Sigmoid colon (tissue), 7 donors: ENCODE data around the gene PRELID2. TPM values are rescaled to one million over a fixed set of nuclear protein-coding genes. Genes with fewer than 3 reads are reported as not detected.

Experiments
- DNase-seq: peaks from one replicate; pipeline ENCODE4 v3.0.0-alpha.2; 2019
- H3K27ac ChIP-seq, 4 donors: fragments of 200-600 bp; sonication (generic); one replicate each; pipeline ENCODE4 v1.5.1; 2016 to 2019; ENCODE audit warnings: mild to moderate bottlenecking in 1 of 4
- H3K27me3 ChIP-seq, 3 donors: fragments of 200-600 bp; sonication (generic); one replicate each; pipeline ENCODE4 v1.5.1; 2019; ENCODE audit warnings: mild to moderate bottlenecking in 1 of 3
- H3K36me3 ChIP-seq, 4 donors: fragments of 200-600 bp; sonication (generic); one replicate each; pipeline ENCODE4 v1.5.1; 2016 to 2019
- H3K4me1 ChIP-seq, 4 donors: fragments of 200-600 bp; sonication (generic); one replicate each; pipeline ENCODE4 v1.5.1; 2017 to 2019
- H3K4me3 ChIP-seq, 4 donors: fragments of 200-600 bp; sonication (generic); one replicate each; pipeline ENCODE4 v1.5.1; 2017 to 2019; ENCODE audit warnings: mild to moderate bottlenecking in 2 of 4, moderate library complexity in 1 of 4
- H3K9me3 ChIP-seq, 4 donors: fragments of 200-600 bp in 3 of 4; sonication (generic) in 3 of 4; one replicate each; pipeline versions ENCODE4 v1.5.1 to v1.6.1; 2013 to 2019
- CTCF ChIP-seq, 4 experiments: fragments of 450-650 bp in 3 of 4; fragments of 200-600 bp in 1 of 4; IDR thresholded peaks; one replicate each; pipeline ENCODE4 v1.5.1; 2016 to 2019; ENCODE audit warnings: antibody characterized with exemption in 4 of 4, mild to moderate bottlenecking in 3 of 4, moderate library complexity in 2 of 4
- EP300 ChIP-seq, 4 donors: sonication (generic); formaldehyde crosslinking; IDR thresholded peaks; one replicate each; pipeline ENCODE4 v1.6.1; 2017; ENCODE audit warnings: antibody characterized with exemption in 4 of 4
- POLR2A ChIP-seq, 2 donors: fragments of 450-650 bp; IDR thresholded peaks; one replicate each; pipeline ENCODE4 v1.6.1; 2016; ENCODE audit warnings: antibody characterized with exemption in 2 of 2, mild to moderate bottlenecking in 2 of 2, moderate library complexity in 2 of 2
- POLR2AphosphoS5 ChIP-seq, 4 donors: sonication (generic); formaldehyde crosslinking; IDR thresholded peaks; one replicate each; pipeline ENCODE4 v1.6.1; 2017; ENCODE audit warnings: antibody characterized with exemption in 4 of 4
- WGBS, 2 donors: extraction: QIAGEN DNeasy Blood & Tissue Kit; methylation state at CpG; one replicate each; pipeline ENCODE4 v1.1.7; 2013; 5-methylcytosine and 5-hydroxymethylcytosine counted together
- intact Hi-C: fragments of 100-400 bp; cut with DNase I; formaldehyde crosslinking; loops from one replicate; pipeline ENCODE4 v1.15.1; 2023
- polyA plus RNA-seq, 3 donors: library from polyadenylated mRNA; stranded (reverse); fragments of 200-250 nt; gene quantifications; one replicate each; pipeline ENCODE4 v1.2.3, GENCODE V29; 2013
- total RNA-seq, 4 donors: library from RNA; depleted of rRNA; stranded (reverse); fragments of >200 nt; gene quantifications; one replicate each; pipeline ENCODE4 v1.1.0, GENCODE V29; 2016
- donor health status: healthy with polysubstance abuse.
- donor health status: Bipolar disorder and iron deficiency.
- donor health status: healthy.

The PRELID2 gene
- total and polyA plus RNA-seq, 7 donors = 7.1 to 62.5 (median 19.9) TPM

DNA sequence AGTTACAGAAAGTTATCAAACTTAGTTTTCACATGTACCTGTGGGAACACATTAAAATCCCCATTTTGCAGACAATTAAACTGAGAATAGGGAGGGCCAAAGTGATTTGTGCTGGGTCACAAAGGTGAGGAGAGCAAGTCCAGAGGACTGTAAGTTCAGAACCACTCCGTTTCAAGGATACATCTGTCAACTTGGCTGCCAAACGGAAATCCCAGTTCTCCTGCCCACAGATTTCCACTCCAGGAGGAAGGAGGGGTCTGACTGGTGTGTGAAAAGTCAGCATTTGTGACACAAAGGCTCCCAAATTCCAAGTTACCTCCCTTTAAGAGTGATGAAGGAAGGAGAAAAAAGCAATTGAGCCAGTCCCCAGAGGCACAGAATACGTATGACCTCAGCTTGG lies 42.3 kb downstream of the PRELID2 start:
- no peak for DNase-seq
- no peaks in the 10 kb centered on the region for H3K27me3 ChIP-seq
- peaks cover 0 to 10% (median 0%) of the 10 kb centered on the region in 4 donors for H3K36me3 ChIP-seq
- no peak overlapping the region for H3K4me3 ChIP-seq
- TF ChIP-seq CTCF (IDR thresholded peaks at IDR 0.05) (no peak), EP300 (IDR thresholded peaks at IDR 0.05) (no peak), POLR2A (IDR thresholded peaks at IDR 0.05) (no peak), POLR2AphosphoS5 (IDR thresholded peaks at IDR 0.05) (no peak)
- intact Hi-C loops = no loop called here
- WGBS, 2 donors = 82 to 83% methylated on average over 3 of the region's 3 CpGs
- H3K9me3 ChIP-seq = no peaks in the 10 kb centered on the region
- no peaks in the 10 kb centered on the region for H3K4me1 ChIP-seq
- no peak overlapping the region for H3K27ac ChIP-seq

GRCh38 chr5:145791866-145792265 lies 43.3 kb downstream of the PRELID2 start:
- Histone ChIP-seq H3K9me3 (no peaks in the 10 kb centered on the region), H3K36me3 (peaks cover 0 to 10% (median 0%) of the 10 kb centered on the region in 4 donors), H3K4me3 (no peak overlapping the region), H3K27ac (no peak overlapping the region), H3K4me1 (no peaks in the 10 kb centered on the region), H3K27me3 (no peaks in the 10 kb centered on the region)
- TF ChIP-seq CTCF (IDR thresholded peaks at IDR 0.05) (no peak), POLR2A (IDR thresholded peaks at IDR 0.05) (no peak), POLR2AphosphoS5 (IDR thresholded peaks at IDR 0.05) (no peak), EP300 (IDR thresholded peaks at IDR 0.05) (no peak)
- 95 to 97% methylated on average over 9 of the region's 9 CpGs for WGBS, 2 donors
- intact Hi-C loops = no loop called here
- no peak for DNase-seq

DNA sequence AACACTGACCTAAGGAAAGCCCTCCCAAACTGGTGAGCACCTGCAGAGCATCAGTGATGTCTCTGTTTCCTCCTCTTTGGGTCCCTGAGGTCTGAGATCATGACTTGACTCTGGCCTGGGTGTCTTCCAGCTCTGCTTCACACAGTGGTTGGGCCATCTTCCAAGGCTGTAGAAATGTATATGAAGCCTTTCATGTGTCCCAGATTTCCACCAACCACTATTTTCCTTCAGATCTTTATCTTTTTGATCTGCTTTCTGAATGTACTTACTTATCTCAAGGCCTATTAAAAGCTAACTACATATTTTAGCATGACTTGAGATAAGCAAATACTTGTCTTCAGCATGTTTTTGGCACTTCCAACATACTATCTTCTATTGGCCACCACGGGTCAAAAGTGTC lies 47.1 kb downstream of the PRELID2 start:
- no peaks in the 10 kb centered on the region for H3K9me3 ChIP-seq
- H3K4me3 ChIP-seq = no peak overlapping the region
- intact Hi-C loops = no loop called here
- H3K36me3 ChIP-seq = no peaks in the 10 kb centered on the region
- no peaks in the 10 kb centered on the region for H3K4me1 ChIP-seq
- DNase-seq = no peak
- TF ChIP-seq EP300 (IDR thresholded peaks at IDR 0.05) = no peak
- TF ChIP-seq CTCF (IDR thresholded peaks at IDR 0.05) = no peak
- no peak for TF ChIP-seq POLR2A (IDR thresholded peaks at IDR 0.05)
- TF ChIP-seq POLR2AphosphoS5 (IDR thresholded peaks at IDR 0.05) = no peak
- H3K27me3 ChIP-seq = no peaks in the 10 kb centered on the region
- 28 to 40% methylated on average over 1 of the region's 1 CpG for WGBS, 2 donors
- H3K27ac ChIP-seq = no peak overlapping the region

GRCh38 chr5:145787507-145787906 lies 47.6 kb downstream of the PRELID2 start:
- H3K4me3 ChIP-seq = no peak overlapping the region
- intact Hi-C loops = no loop called here
- H3K9me3 ChIP-seq = no peaks in the 10 kb centered on the region
- DNase-seq = no peak
- WGBS, 2 donors = 96% methylated on average over 3 of the region's 3 CpGs
- no peak overlapping the region for H3K27ac ChIP-seq
- TF ChIP-seq CTCF (IDR thresholded peaks at IDR 0.05) (no peak), EP300 (IDR thresholded peaks at IDR 0.05) (no peak), POLR2A (IDR thresholded peaks at IDR 0.05) (no peak), POLR2AphosphoS5 (IDR thresholded peaks at IDR 0.05) (no peak)
- no peaks in the 10 kb centered on the region for H3K36me3 ChIP-seq
- H3K4me1 ChIP-seq = no peaks in the 10 kb centered on the region
- no peaks in the 10 kb centered on the region for H3K27me3 ChIP-seq

- Histone ChIP-seq H3K4me3 (no peak overlapping the region), H3K27me3 (no peaks in the 10 kb centered on the region), H3K36me3 (no peaks in the 10 kb centered on the region), H3K4me1 (no peaks in the 10 kb centered on the region), H3K27ac (no peak overlapping the region), H3K9me3 (no peaks in the 10 kb centered on the region)
- intact Hi-C loops = no loop called here
- 90 to 94% methylated on average over 5 of the region's 5 CpGs for WGBS, 2 donors
- TF ChIP-seq POLR2AphosphoS5 (IDR thresholded peaks at IDR 0.05) (no peak), EP300 (IDR thresholded peaks at IDR 0.05) (no peak), CTCF (IDR thresholded peaks at IDR 0.05) (no peak), POLR2A (IDR thresholded peaks at IDR 0.05) (no peak)
- DNase-seq = no peak
These were observed 48.1 kb downstream of the PRELID2 start for GRCh38 chr5:145787001-145787400.
